Neural cell (in vitro differentiated cells): Measurements from ENCODE around the gene ZMYM2. TPM values are rescaled to one million over a fixed set of nuclear protein-coding genes. Genes with fewer than 3 reads are reported as not detected.

Experiments used
- H2AFZ ChIP-seq: fragments of 200-600, 300-800 bp; sonication (generic), shearing (Covaris generic); 2 replicates; pipeline ENCODE4 v1.6.0; 2014; ENCODE audit warnings: low read depth, mild to moderate bottlenecking, antibody characterized with exemption, low read length, moderate library complexity
- H3F3A ChIP-seq: fragments of 200-600 bp; shearing (Covaris generic); 2 replicates; pipeline ENCODE4 v1.6.1; 2016; ENCODE audit warnings: mild to moderate bottlenecking, moderate library complexity, mixed read lengths, antibody characterized with exemption, low read length; ENCODE audit not compliant: insufficient read depth, poor library complexity, severe bottlenecking
- H3K27ac ChIP-seq: fragments of 200-600, 300-800 bp; sonication (generic), shearing (Covaris generic); 2 replicates; pipeline ENCODE4 v1.5.1; 2014; ENCODE audit warnings: mild to moderate bottlenecking, low read length, moderate library complexity
- H3K27me3 ChIP-seq: fragments of 300-800, 200-600 bp; sonication (generic), shearing (Covaris generic); 2 replicates; pipeline ENCODE4 v1.6.0; 2014; ENCODE audit warnings: mild to moderate bottlenecking, low read depth, low read length, moderate library complexity; ENCODE audit not compliant: insufficient read depth
- H3K36me3 ChIP-seq: fragments of 300-800, 200-600 bp; sonication (generic), shearing (Covaris generic); 2 replicates; pipeline ENCODE4 v1.5.1; 2014; ENCODE audit warnings: mild to moderate bottlenecking, antibody characterized with exemption, low read length, moderate library complexity; ENCODE audit not compliant: insufficient read depth
- H3K4me2 ChIP-seq: fragments of 300-800, 200-600 bp; sonication (generic), shearing (Covaris generic); 2 replicates; pipeline ENCODE4 v1.6.0; 2014; ENCODE audit warnings: mild to moderate bottlenecking, low read length
- H3K4me3 ChIP-seq: fragments of 300-800, 200-600 bp; sonication (generic), shearing (Covaris generic); 2 replicates; pipeline ENCODE4 v1.5.1; 2014; ENCODE audit warnings: mild to moderate bottlenecking, low read length, moderate library complexity
- H3K79me2 ChIP-seq: fragments of 200-600 bp; shearing (Covaris generic); replicated peaks from 2 replicates; pipeline ENCODE4 v1.6.0; 2014; ENCODE audit warnings: mild to moderate bottlenecking, low read length, moderate library complexity; ENCODE audit not compliant: insufficient read depth
- H3K9ac ChIP-seq: fragments of 300-800, 200-600 bp; sonication (generic), shearing (Covaris generic); 2 replicates; pipeline ENCODE4 v1.6.1; 2016; ENCODE audit warnings: mild to moderate bottlenecking, low read length, mixed read lengths
- H3K9me2 ChIP-seq: fragments of 200-600 bp; shearing (Covaris generic); 2 replicates; pipeline ENCODE4 v1.6.1; 2016; ENCODE audit warnings: mild to moderate bottlenecking, low read length, mixed read lengths; ENCODE audit not compliant: insufficient read depth
- H3K9me3 ChIP-seq: fragments of 200-600, 300-800 bp; sonication (generic), shearing (Covaris generic); 2 replicates; pipeline ENCODE4 v1.6.1; 2016; ENCODE audit warnings: mild to moderate bottlenecking, mixed run types, low read length, moderate library complexity, mixed read lengths
- H4K20me1 ChIP-seq: fragments of 200-600 bp; shearing (Covaris generic); 2 replicates; pipeline ENCODE4 v1.6.1; 2016; ENCODE audit warnings: mild to moderate bottlenecking, mixed run types; ENCODE audit not compliant: insufficient read depth
- CTCF ChIP-seq: fragments of 450-650 bp; IDR thresholded peaks from 2 replicates; pipeline ENCODE4 v1.5.1; 2014; ENCODE audit warnings: antibody characterized with exemption, mild to moderate bottlenecking, moderate library complexity; ENCODE audit not compliant: poor library complexity, severe bottlenecking
- EP300 ChIP-seq: fragments of 450-650 bp; conservative IDR thresholded peaks from 2 replicates; pipeline ENCODE4 v1.6.1; 2014; ENCODE audit warnings: antibody characterized with exemption, mild to moderate bottlenecking, moderate library complexity; ENCODE audit not compliant: poor library complexity, severe bottlenecking
- EZH2 ChIP-seq: fragments of 200-600, 300-800 bp; shearing (Covaris generic), sonication (generic); IDR thresholded peaks from 2 replicates; pipeline ENCODE4 v1.6.1; 2014; ENCODE audit warnings: antibody characterized with exemption, low read length, borderline replicate concordance, mild to moderate bottlenecking; ENCODE audit not compliant: insufficient read depth, poor library complexity, severe bottlenecking
- MXI1 ChIP-seq: fragments of 450-650 bp; conservative IDR thresholded peaks from 2 replicates; pipeline ENCODE4 v1.6.1; 2014; ENCODE audit warnings: antibody characterized with exemption, mild to moderate bottlenecking; ENCODE audit not compliant: poor library complexity, severe bottlenecking
- POLR2AphosphoS5 ChIP-seq: IDR thresholded peaks from 2 replicates; pipeline ENCODE4 v1.6.1; 2012
- RAD21 ChIP-seq: fragments of 450-650 bp; conservative IDR thresholded peaks from 2 replicates; pipeline ENCODE4 v1.6.1; 2014; ENCODE audit warnings: antibody characterized with exemption, mild to moderate bottlenecking, moderate library complexity
- REST ChIP-seq: IDR thresholded peaks from 2 replicates; pipeline ENCODE4 v1.6.1; 2012; ENCODE audit warnings: borderline replicate concordance
- SMC3 ChIP-seq: fragments of 450-650 bp; conservative IDR thresholded peaks from 2 replicates; pipeline ENCODE4 v1.6.1; 2014; ENCODE audit warnings: antibody characterized with exemption, mild to moderate bottlenecking, moderate library complexity; ENCODE audit not compliant: poor library complexity
- TAF1 ChIP-seq: IDR thresholded peaks from 2 replicates; pipeline ENCODE4 v1.6.1; 2012; ENCODE audit warnings: low read depth
- polyA plus RNA-seq: library from polyadenylated mRNA; depleted of rRNA; stranded (reverse); fragments of >200 nt; gene quantifications from 2 replicates; pipeline ENCODE4 v1.2.3, GENCODE V29; 2014

ZMYM2 gene
- polyA plus RNA-seq, 1 donor from 2014 or later: 92.2 TPM

- TF ChIP-seq SMC3 (no peak), MXI1 (no peak), EP300 (no peak), POLR2AphosphoS5 (no peak), TAF1 (no peak), REST (no peak), RAD21 (no peak), EZH2 (no peak), CTCF (no peak)
- H3K9ac ChIP-seq: no peak overlapping the region
- H3K27me3 ChIP-seq: no peaks in the 10 kb centered on the region
- no peak overlapping the region for H3K27ac ChIP-seq
- H3K79me2 ChIP-seq: peaks cover 88% of the 10 kb centered on the region
- H2AFZ ChIP-seq: no peak overlapping the region
- H3K9me2 ChIP-seq: no peaks in the 10 kb centered on the region
- peaks cover 8% of the 10 kb centered on the region for H3K9me3 ChIP-seq
- no peak overlapping the region for H3K4me2 ChIP-seq
- H3K4me3 ChIP-seq: no peak overlapping the region
- H3F3A ChIP-seq: no peaks in the 10 kb centered on the region
- no peaks in the 10 kb centered on the region for H4K20me1 ChIP-seq
- peaks cover 25% of the 10 kb centered on the region for H3K36me3 ChIP-seq
These were observed 20.4 kb downstream of the ZMYM2 start for GRCh38 chr13:19978831-19979437.

- no peak overlapping the region for H3K4me3 ChIP-seq
- H3K4me2 ChIP-seq: no peak overlapping the region
- no peak overlapping the region for H3K9ac ChIP-seq
- peaks cover 2% of the 10 kb centered on the region for H4K20me1 ChIP-seq
- H3K9me3 ChIP-seq: peaks cover 3% of the 10 kb centered on the region
- TF ChIP-seq SMC3 (no peak), CTCF (no peak), REST (no peak), EP300 (no peak), RAD21 (no peak), TAF1 (no peak), EZH2 (no peak), MXI1 (no peak), POLR2AphosphoS5 (no peak)
- no peak overlapping the region for H2AFZ ChIP-seq
- peaks cover 92% of the 10 kb centered on the region for H3K79me2 ChIP-seq
- H3K27me3 ChIP-seq: no peaks in the 10 kb centered on the region
- H3K9me2 ChIP-seq: no peaks in the 10 kb centered on the region
- no peaks in the 10 kb centered on the region for H3F3A ChIP-seq
- no peak overlapping the region for H3K27ac ChIP-seq
- peaks cover 16% of the 10 kb centered on the region for H3K36me3 ChIP-seq
These were observed 23.2 kb downstream of the ZMYM2 start for GRCh38 chr13:19981685-19982238.
